GM12878 (cell line): Measurements from ENCODE around the gene THTPA.

Experiments
- E2F4 ChIP-seq: IDR thresholded peaks from 2 replicates; pipeline ENCODE4 v1.6.1; 2012; ENCODE audit warnings: low read depth, low read length, improper control_type of control experiment
- EED ChIP-seq: sonication (generic); IDR thresholded peaks from 2 replicates; pipeline ENCODE4 v1.6.1; 2016; ENCODE audit warnings: antibody characterized with exemption, low read depth
- EGR1 ChIP-seq, 2 experiments: IDR thresholded peaks; 1 replicate in 1 of 2; 2 replicates in 1 of 2; pipeline ENCODE4 v1.6.1; 2011 to 2012; ENCODE audit warnings: low read depth in 2 of 2, low read length in 2 of 2, borderline replicate concordance in 1 of 2, mild to moderate bottlenecking in 1 of 2, moderate library complexity in 1 of 2
- EP300 ChIP-seq, 2 experiments: fragments of 150-350 bp in 1 of 2; IDR thresholded peaks; 2 replicates each; pipeline ENCODE4 v1.6.1; 2011 to 2012; ENCODE audit warnings: low read depth in 2 of 2, low read length in 2 of 2, borderline replicate concordance in 1 of 2, improper control_type of control experiment in 1 of 2, inconsistent platforms in 1 of 2; ENCODE audit not compliant: control insufficient read depth in 1 of 2
- HCFC1 ChIP-seq: fragments of 150-350 bp; IDR thresholded peaks from 2 replicates; pipeline ENCODE4 v1.6.1; 2014; ENCODE audit warnings: low read length
- MTA2 ChIP-seq: fragments of 450-650 bp; IDR thresholded peaks from 2 replicates; pipeline ENCODE4 v1.6.1; 2016; ENCODE audit warnings: low read depth, mild to moderate bottlenecking, moderate library complexity
- MXI1 ChIP-seq: fragments of 150-350 bp; IDR thresholded peaks from 2 replicates; pipeline ENCODE4 v1.6.1; 2011; ENCODE audit warnings: low read depth, mild to moderate bottlenecking, inconsistent platforms, low read length, improper control_type of control experiment
- NFYB ChIP-seq: IDR thresholded peaks from 2 replicates; pipeline ENCODE4 v1.6.1; 2011; ENCODE audit warnings: low read depth, mild to moderate bottlenecking, low read length, improper control_type of control experiment, moderate library complexity; ENCODE audit not compliant: insufficient read depth
- NR2C2 ChIP-seq: IDR thresholded peaks from 2 replicates; pipeline ENCODE4 v1.6.1; 2011; ENCODE audit warnings: borderline replicate concordance, low read depth; ENCODE audit not compliant: control insufficient read depth, insufficient read length
- PAX8 ChIP-seq: fragments of 450-650 bp; IDR thresholded peaks from 2 replicates; pipeline ENCODE4 v1.6.1; 2017; ENCODE audit warnings: mild to moderate bottlenecking, moderate library complexity
- RAD51 ChIP-seq: fragments of 450-650 bp; IDR thresholded peaks from 2 replicates; pipeline ENCODE4 v1.6.1; 2016; ENCODE audit warnings: moderate library complexity, mild to moderate bottlenecking, inconsistent platforms
- RCOR1 ChIP-seq: conservative IDR thresholded peaks from 2 replicates; pipeline ENCODE4 v1.6.1; 2012; ENCODE audit warnings: low read depth, low read length, improper control_type of control experiment
- TF ChIP-seq, protein P1 (sequence below): IDR thresholded peaks from 2 replicates; pipeline ENCODE4 v1.6.1; 2012; ENCODE audit warnings: low read depth, low read length, improper control_type of control experiment
- TF ChIP-seq, protein P2 (sequence below), 3 experiments: IDR thresholded peaks in 2 of 3; conservative IDR thresholded peaks in 1 of 3; 2 replicates each; pipeline ENCODE4 v1.5.1; 2011; ENCODE audit warnings: low read depth in 3 of 3, low read length in 3 of 3, mild to moderate bottlenecking in 3 of 3, control low read depth in 2 of 3, moderate library complexity in 2 of 3, inconsistent platforms in 1 of 3, mixed read lengths in 1 of 3; ENCODE audit not compliant: control insufficient read depth in 2 of 3, insufficient read depth in 1 of 3; ENCODE audit errors: extremely low read depth in 1 of 3

DNA sequence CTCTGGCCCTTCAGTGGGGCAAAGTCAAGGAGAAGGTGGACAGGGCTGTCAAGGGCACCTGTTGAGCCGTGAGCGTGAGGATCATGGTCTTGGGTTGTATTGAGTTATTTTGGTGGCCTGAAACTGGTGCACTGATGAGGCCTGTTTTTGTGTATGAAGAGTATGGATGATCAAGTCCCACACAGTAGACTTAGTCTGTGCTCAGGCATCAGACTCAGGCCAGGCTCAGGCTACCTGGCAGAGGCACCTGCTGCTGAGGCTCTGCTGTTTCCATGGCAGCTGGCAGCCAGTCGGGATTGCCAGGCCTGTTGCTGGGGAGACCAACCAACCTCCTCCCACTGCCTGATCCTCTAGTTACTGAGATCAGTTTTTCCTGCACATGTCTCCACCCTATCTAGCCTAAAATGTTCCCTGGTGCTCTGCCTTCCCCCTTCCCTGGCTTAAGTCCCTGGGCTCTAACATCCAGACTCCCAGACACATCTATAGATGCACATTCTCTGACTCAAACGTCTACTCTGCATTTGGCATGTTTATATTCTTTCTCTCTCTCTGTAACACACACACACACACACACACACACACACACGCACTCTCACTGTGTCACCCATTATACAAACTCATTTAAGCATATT is 17.4 kb downstream of the THTPA start:
- TF ChIP-seq EP300 (IDR thresholded peaks at IDR 0.05; ENCODE audit: borderline replicate concordance in 1 of 2, control insufficient read depth in 1 of 2, low read depth in 2 of 2, low read length in 2 of 2) (no peak), EED (no peak), MXI1 (no peak), HCFC1 (no peak), RAD51 (no peak), E2F4 (no peak), EGR1 (IDR thresholded peaks at IDR 0.05; ENCODE audit: borderline replicate concordance in 1 of 2, low read depth in 2 of 2, low read length in 2 of 2) (no peak), NFYB (no peak), RCOR1 (no peak), PAX8 (no peak), MTA2 (no peak), NR2C2 (no peak)
- TF ChIP-seq, protein P1, sequence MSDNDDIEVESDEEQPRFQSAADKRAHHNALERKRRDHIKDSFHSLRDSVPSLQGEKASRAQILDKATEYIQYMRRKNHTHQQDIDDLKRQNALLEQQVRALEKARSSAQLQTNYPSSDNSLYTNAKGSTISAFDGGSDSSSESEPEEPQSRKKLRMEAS: no peak
- TF ChIP-seq, protein P2, sequence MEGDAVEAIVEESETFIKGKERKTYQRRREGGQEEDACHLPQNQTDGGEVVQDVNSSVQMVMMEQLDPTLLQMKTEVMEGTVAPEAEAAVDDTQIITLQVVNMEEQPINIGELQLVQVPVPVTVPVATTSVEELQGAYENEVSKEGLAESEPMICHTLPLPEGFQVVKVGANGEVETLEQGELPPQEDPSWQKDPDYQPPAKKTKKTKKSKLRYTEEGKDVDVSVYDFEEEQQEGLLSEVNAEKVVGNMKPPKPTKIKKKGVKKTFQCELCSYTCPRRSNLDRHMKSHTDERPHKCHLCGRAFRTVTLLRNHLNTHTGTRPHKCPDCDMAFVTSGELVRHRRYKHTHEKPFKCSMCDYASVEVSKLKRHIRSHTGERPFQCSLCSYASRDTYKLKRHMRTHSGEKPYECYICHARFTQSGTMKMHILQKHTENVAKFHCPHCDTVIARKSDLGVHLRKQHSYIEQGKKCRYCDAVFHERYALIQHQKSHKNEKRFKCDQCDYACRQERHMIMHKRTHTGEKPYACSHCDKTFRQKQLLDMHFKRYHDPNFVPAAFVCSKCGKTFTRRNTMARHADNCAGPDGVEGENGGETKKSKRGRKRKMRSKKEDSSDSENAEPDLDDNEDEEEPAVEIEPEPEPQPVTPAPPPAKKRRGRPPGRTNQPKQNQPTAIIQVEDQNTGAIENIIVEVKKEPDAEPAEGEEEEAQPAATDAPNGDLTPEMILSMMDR (IDR thresholded peaks at IDR 0.05 in 2 of 3, conservative IDR thresholded peaks at IDR 0.05 in 1 of 3; ENCODE audit: control insufficient read depth in 2 of 3, extremely low read depth in 1 of 3, insufficient read depth in 1 of 3, low read depth in 3 of 3, low read length in 3 of 3): no peak
